BE2C (cell line): ENCODE data around the gene GALNT17.

Experiments
- DNase-seq: peaks from one replicate; pipeline ENCODE4 v3.0.0-alpha.2; 2020
- H3K27me3 ChIP-seq: fragments of 250-450 bp; sonication (Bioruptor Pico); 2 replicates; pipeline ENCODE4 v1.5.1; 2020; ENCODE audit warnings: mild to moderate bottlenecking
- H3K36me3 ChIP-seq: fragments of 250-450 bp; sonication (Bioruptor Pico); 2 replicates; pipeline ENCODE4 v1.5.1; 2020; ENCODE audit warnings: mild to moderate bottlenecking
- H3K4me1 ChIP-seq: fragments of 250-450 bp; sonication (Bioruptor Pico); 2 replicates; pipeline ENCODE4 v1.5.1; 2020
- H3K4me3 ChIP-seq: 2 replicates; pipeline ENCODE4 v1.5.1; 2011; ENCODE audit warnings: low read depth, low read length
- H3K9me3 ChIP-seq: fragments of 250-450 bp; sonication (Bioruptor Pico); 2 replicates; pipeline ENCODE4 v1.5.1; 2020
- CTCF ChIP-seq: IDR thresholded peaks from 2 replicates; pipeline ENCODE4 v1.5.1; 2012; ENCODE audit warnings: mild to moderate bottlenecking, low read depth, low read length

Gene GALNT17

GRCh38 chr7:71612911-71613310 lies 481.0 kb downstream of the GALNT17 start:
- Histone ChIP-seq H3K4me1 (no peaks in the 10 kb centered on the region), H3K9me3 (no peaks in the 10 kb centered on the region), H3K36me3 (no peaks in the 10 kb centered on the region), H3K27me3 (no peaks in the 10 kb centered on the region), H3K4me3 (no peak overlapping the region)
- no peak for TF ChIP-seq CTCF
- no peak for DNase-seq

DNA sequence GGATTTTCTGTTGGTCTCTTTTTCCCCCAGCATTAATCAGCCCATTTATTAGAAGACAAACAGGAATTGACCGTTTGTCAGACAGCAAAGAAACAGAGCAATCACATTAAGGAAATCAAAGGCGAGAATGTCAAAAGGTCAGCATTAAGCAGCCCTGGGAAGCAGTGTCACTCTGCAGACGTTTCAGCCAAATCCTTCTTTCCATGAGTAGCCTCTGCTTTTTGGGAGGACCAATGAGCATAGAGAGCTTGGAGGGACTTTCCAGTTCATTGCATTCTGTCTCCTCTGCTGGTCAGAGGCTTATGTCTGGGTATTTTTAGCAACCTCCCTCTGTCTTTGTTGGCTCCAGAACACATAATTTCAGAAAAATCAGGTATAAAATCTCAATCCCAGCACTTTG lies 481.4 kb downstream of the GALNT17 start:
- Histone ChIP-seq H3K4me1 (no peaks in the 10 kb centered on the region), H3K9me3 (no peaks in the 10 kb centered on the region), H3K4me3 (no peak overlapping the region), H3K36me3 (no peaks in the 10 kb centered on the region), H3K27me3 (no peaks in the 10 kb centered on the region)
- no peak for DNase-seq
- no peak for TF ChIP-seq CTCF

DNA sequence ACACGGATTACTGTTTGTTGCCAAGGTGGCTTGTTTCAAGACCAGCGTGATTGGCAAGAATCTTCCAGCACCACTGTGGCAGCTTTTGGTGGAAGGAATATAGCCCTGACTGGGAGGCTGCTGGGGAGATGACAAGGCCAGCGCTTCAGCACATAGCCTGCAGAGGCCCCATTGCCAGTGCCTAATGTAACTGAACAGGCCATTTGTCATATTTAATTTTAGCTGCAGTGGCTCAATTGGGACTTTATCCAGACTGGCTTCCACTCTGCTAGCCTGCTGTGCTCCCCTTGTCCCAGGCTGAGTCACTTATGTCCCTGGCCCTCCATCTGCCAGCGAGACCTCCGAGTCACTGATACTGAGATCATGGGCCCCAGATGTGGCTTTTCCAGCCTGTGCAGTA lies 483.1 kb downstream of the GALNT17 start:
- DNase-seq, result no peak
- H3K36me3 ChIP-seq, result no peaks in the 10 kb centered on the region
- no peaks in the 10 kb centered on the region for H3K9me3 ChIP-seq
- H3K27me3 ChIP-seq, result no peaks in the 10 kb centered on the region
- no peaks in the 10 kb centered on the region for H3K4me1 ChIP-seq
- no peak for TF ChIP-seq CTCF
- no peak overlapping the region for H3K4me3 ChIP-seq

DNA sequence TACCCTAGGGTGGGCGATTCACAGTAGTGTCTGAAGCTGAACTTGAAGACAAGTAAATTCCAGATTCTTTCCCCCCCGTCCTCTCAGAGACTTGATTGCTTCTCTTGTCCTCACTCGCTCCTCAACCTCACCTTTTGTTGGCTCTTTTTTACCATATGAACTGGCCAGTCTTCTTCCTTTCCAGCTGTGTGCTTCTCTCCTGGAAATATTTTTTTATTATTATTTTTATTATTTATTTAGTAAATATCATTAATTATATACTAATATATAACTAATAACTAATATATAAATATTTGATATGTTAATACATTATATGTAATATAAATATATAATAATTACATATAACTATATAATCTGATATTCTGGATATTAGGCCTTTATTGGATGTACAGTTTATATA lies 484.3 kb downstream of the GALNT17 start:
- no peak overlapping the region for H3K4me3 ChIP-seq
- H3K4me1 ChIP-seq, result no peaks in the 10 kb centered on the region

DNA sequence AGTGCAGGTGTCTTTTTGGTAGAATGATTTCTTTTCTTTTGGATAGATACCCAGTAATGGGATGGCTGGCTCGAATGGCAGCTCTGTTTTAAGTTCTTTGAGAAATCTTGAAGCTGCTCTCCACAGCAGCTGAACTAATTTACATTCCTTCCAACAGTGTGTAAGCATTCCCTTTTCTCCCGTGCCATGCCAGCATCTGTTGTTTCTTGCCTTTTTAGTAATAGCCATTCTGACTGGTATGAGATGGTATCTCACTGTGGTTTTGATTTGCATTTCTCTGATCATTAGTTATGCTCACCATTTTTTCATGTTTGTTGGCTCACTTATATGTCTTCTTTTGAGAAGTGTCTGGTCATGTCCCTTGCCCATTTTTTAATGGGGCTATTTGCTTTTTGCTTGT lies 486.3 kb downstream of the GALNT17 start:
- no peak overlapping the region for H3K4me3 ChIP-seq
- DNase-seq, result no peak
- no peaks in the 10 kb centered on the region for H3K36me3 ChIP-seq
- no peaks in the 10 kb centered on the region for H3K4me1 ChIP-seq
- H3K27me3 ChIP-seq, result no peaks in the 10 kb centered on the region
- no peaks in the 10 kb centered on the region for H3K9me3 ChIP-seq
- no peak for TF ChIP-seq CTCF

More for the DNA sequence above, 484.3 kb downstream of the GALNT17 start:
- no peak for TF ChIP-seq CTCF
- DNase-seq, result no peak
- no peaks in the 10 kb centered on the region for H3K27me3 ChIP-seq
- H3K36me3 ChIP-seq, result no peaks in the 10 kb centered on the region
- no peaks in the 10 kb centered on the region for H3K9me3 ChIP-seq

- no peak for TF ChIP-seq CTCF
- no peaks in the 10 kb centered on the region for H3K27me3 ChIP-seq
- no peak for DNase-seq
Observed at GRCh38 chr7:71625545-71625944, 493.6 kb downstream of the GALNT17 start.

More at GRCh38 chr7:71625545-71625944, 493.6 kb downstream of the GALNT17 start:
- no peaks in the 10 kb centered on the region for H3K9me3 ChIP-seq
- no peak overlapping the region for H3K4me3 ChIP-seq
- H3K36me3 ChIP-seq, result no peaks in the 10 kb centered on the region
- no peaks in the 10 kb centered on the region for H3K4me1 ChIP-seq
